ENCODE results near the gene ZBED6. TPM values are rescaled to one million over a fixed set of nuclear protein-coding genes. Genes with fewer than 3 reads are reported as not detected.
"Not testable (repeated sequence)": the region's sequence is repeated elsewhere in the genome, so short reads cannot be mapped to it uniquely, and the experiment has no call there.

The ZBED6 gene
- total RNA-seq, 2 donors from 2014 or later, result 24.9 to 29.3 TPM

DNA sequence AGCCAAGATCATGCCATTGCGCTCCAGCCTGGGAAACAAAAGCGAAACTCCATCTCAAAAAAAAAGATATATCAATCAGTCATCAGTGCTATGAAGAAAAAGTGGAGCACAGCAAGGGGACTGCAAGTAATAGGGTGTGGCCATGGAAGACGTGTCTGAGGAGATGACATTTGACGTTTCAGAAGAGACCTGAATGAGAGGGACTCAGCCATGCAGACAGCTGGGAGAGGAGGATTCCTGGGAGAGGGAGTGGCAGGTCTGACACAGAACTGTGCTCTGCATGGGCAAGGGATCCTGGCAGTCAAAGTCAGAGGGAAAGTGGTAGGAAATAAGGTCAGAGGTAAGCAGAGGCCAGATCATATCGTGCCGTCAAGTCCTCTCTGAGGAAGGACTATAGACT is 27.2 kb upstream of the ZBED6 start:
- no peak for DNase-seq (ENCODE audit: low spot score)
- no peak for ATAC-seq
- Mint-ChIP-seq H3K4me1 (ENCODE audit: low read depth in 2 of 2) (peaks cover 44 to 54% of the 10 kb centered on the region in 2 donors), H3K9me3 (no peaks in the 10 kb centered on the region), H3K36me3 (no peaks in the 10 kb centered on the region), H3K4me3 (peak overlapping the region; percentile 68), H3K27me3 (no peaks in the 10 kb centered on the region), H3K27ac (peak overlapping the region; percentile 70 to 77)

DNA sequence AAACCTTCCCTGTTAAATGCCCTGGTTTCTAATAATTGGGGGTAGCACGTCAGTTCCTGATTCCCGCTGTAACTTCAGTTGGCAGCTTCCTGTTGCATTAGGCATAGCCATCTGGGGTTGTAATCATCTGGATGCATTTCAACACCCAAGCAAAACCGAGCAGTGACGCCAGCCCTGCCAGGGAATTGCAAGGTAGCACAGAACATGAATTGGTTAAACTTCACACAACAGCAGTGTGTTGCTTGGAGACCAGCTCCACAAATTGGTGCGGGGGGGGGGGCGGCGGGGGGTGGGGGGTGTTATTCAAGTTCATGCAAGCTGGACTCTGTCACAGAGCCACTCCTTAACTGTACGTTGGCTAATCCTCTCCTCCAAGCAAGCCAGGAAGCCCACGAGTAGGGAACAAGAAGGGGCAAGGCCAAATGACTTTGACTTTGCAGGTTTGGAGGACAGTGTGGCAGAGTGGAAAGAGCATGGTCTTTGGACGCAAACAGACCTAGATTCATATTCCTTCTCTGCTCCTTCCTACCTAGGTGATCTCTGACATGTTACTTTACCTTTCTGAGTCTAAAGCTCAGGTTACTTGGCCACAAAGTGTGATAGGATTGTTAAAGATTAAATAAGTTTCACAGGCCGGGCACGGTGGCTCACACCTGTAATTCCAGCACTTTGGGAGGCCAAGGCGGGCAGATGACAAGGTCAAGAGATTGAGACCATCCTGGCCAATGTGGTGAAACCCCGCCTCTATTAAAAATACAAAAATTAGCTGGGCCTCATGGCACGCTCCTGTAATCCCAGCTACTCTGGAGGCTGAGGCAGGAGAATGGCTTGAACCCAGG is 25.7 kb upstream of the ZBED6 start:
- no peaks in the 10 kb centered on the region for H3K27me3 Mint-ChIP-seq
- ATAC-seq (no peak), DNase-seq (ENCODE audit: low spot score) (no peak)
- H3K4me1 Mint-ChIP-seq (ENCODE audit: low read depth in 2 of 2), result peaks cover 36 to 40% of the 10 kb centered on the region in 2 donors
- H3K27ac Mint-ChIP-seq, result peak overlapping the region; percentile 70 to 83
- peaks cover 5% of the 10 kb centered on the region for H3K36me3 Mint-ChIP-seq
- H3K9me3 Mint-ChIP-seq, result no peaks in the 10 kb centered on the region
- peak overlapping the region; percentile 30 for H3K4me3 Mint-ChIP-seq

DNA sequence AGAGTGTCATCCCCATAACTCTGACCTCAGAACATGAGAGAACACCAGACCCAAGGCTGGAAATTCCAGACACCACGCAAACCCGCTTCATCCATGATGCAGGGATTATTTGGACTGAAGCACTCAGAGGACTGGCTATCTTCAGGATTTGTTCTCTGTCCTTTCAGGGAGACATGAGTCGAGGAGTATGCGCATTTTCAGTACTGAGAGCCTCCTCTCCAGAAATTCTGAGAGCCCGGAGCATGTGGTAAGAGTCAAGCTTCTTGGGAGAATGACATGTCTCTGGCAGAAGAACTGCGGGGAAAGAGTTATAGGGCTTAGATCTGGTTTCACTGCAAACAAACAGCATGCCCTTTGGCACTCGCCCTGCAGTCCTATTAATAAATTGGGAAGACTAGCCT is 23.5 kb upstream of the ZBED6 start:
- H3K9me3 Mint-ChIP-seq, result no peaks in the 10 kb centered on the region
- peaks cover 5% of the 10 kb centered on the region for H3K36me3 Mint-ChIP-seq
- ATAC-seq (no peak), DNase-seq (ENCODE audit: low spot score) (no peak)
- peaks cover 32 to 36% of the 10 kb centered on the region in 2 donors for H3K4me1 Mint-ChIP-seq (ENCODE audit: low read depth in 2 of 2)
- peak overlapping the region; percentile 43 to 83 for H3K27ac Mint-ChIP-seq
- H3K27me3 Mint-ChIP-seq, result no peaks in the 10 kb centered on the region
- no peak overlapping the region for H3K4me3 Mint-ChIP-seq

DNA sequence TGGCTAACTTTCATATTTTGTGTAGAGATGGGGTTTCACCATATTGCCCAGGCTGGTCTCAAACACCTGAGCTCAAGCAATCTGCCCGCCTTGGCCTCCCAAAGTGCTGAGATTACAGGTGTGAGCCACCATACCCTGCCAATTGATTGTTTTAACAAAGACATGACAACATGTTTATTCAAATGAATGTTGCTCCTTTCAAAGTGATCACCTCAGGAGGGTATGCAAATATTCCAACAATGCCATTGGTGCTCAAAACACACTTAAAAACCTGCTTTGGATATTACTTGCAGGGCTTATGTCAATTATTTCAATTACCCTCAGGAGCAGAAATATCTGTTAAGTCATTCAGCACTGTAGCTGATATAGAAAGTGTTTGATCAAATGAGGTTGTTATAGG is 22.6 kb upstream of the ZBED6 start:
- Mint-ChIP-seq H3K4me1 (ENCODE audit: low read depth in 2 of 2) (peaks cover 33 to 37% of the 10 kb centered on the region in 2 donors), H3K36me3 (peaks cover 5% of the 10 kb centered on the region), H3K27me3 (no peaks in the 10 kb centered on the region), H3K4me3 (no peak overlapping the region), H3K27ac (no peak overlapping the region), H3K9me3 (no peaks in the 10 kb centered on the region)
- ATAC-seq (no peak), DNase-seq (ENCODE audit: low spot score) (no peak)

DNA sequence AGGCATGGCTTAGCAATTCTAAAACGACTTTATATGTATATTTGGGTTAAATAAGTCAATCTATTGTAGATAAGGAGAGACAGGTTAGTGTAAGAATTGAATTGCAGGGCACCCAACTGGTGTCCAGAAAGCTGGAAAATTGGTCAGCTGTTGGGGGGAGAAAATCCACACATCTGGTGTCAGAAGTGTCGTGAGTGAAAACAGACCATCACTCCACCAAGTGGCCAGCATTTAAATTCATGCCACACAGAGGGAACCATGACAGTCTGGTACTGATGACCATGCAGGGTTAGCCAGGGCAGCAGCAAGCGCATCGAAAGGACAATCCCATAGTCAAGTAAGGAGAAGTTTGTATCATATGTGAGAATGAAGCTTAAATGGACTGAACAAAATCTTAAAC is 18.8 kb upstream of the ZBED6 start:
- Mint-ChIP-seq H3K27me3 (no peaks in the 10 kb centered on the region), H3K4me1 (ENCODE audit: low read depth in 2 of 2) (peaks cover 8 to 13% of the 10 kb centered on the region in 2 donors), H3K4me3 (no peak overlapping the region), H3K36me3 (peaks cover 5% of the 10 kb centered on the region), H3K9me3 (no peaks in the 10 kb centered on the region), H3K27ac (peak overlapping the region; percentile 58 to 62)
- DNase-seq (ENCODE audit: low spot score) (no peak), ATAC-seq (no peak)

DNA sequence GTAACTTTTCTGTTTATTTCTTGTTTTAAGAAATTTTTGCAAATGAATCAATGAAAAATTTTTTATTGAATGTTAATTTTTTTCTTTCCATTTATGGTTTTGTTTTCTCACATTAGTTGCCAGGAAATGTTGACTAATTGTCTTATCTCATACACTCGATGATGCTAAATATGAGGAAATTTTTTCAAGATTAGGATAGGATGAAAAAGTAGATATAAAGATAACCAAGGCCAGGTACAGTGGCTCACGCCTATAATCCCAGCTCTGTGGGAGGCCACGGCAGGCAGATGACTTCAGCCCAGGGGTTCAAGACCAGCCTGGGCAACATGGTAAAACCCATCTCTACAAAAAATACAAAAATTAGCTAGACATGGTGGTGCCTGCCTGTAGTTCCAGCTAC is 17.8 kb upstream of the ZBED6 start:
- Mint-ChIP-seq H3K27me3 (no peaks in the 10 kb centered on the region), H3K4me1 (ENCODE audit: low read depth in 2 of 2) (peaks cover 8 to 13% of the 10 kb centered on the region in 2 donors), H3K9me3 (no peaks in the 10 kb centered on the region), H3K4me3 (no peak overlapping the region), H3K36me3 (peaks cover 5% of the 10 kb centered on the region), H3K27ac (peak overlapping the region; percentile 58 to 62)
- DNase-seq (ENCODE audit: low spot score), result no peak
- no peak for ATAC-seq

DNA sequence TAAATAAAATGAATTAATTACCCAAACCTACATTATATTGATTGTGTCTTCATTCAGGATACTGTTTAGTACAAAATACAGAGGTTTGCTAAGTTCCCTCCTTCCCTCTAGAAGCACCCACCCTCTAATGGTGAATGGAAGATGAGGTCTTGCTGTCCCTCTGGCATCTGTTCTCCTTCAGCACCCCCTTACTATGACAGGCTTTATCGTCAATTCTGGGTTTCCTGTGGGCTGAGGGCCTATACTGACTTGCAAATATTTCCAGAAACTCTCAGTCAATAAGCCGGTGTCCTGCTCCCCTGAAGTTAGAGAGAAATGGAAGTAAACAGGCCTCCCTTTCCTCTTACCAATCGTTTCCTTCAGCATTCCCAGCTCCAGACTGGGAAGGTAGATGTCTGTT is 17.3 kb upstream of the ZBED6 start:
- DNase-seq (ENCODE audit: low spot score) (no peak), ATAC-seq (no peak)
- H3K4me3 Mint-ChIP-seq, result no peak overlapping the region
- peaks cover 8 to 13% of the 10 kb centered on the region in 2 donors for H3K4me1 Mint-ChIP-seq (ENCODE audit: low read depth in 2 of 2)
- peak overlapping the region; percentile 58 to 62 for H3K27ac Mint-ChIP-seq
- H3K9me3 Mint-ChIP-seq, result no peaks in the 10 kb centered on the region
- H3K36me3 Mint-ChIP-seq, result peaks cover 5% of the 10 kb centered on the region
- H3K27me3 Mint-ChIP-seq, result no peaks in the 10 kb centered on the region

DNA sequence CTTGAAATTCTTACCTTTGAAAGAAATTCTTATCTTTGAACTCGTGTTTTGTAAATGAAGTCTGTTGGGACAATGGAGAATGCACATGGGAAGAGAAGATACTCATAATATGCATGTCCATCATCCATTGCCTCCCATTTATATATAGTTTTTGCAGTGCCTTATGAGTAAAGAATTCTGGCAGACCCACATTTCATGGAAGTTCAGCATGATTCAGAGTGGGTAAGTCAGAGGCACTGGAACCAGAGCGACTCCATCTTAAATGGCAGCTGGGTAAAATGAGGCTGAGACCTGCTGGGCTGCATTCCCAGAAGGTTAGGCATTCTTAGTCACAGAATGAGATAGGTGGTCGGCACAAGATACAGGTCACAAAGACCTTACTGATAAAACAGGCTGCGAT is 16.6 kb upstream of the ZBED6 start:
- no peaks in the 10 kb centered on the region for H3K27me3 Mint-ChIP-seq
- H3K4me3 Mint-ChIP-seq, result no peak overlapping the region
- H3K4me1 Mint-ChIP-seq (ENCODE audit: low read depth in 2 of 2), result peaks cover 8 to 11% of the 10 kb centered on the region in 2 donors
- H3K27ac Mint-ChIP-seq, result peak overlapping the region; percentile 58 to 62
- H3K9me3 Mint-ChIP-seq, result no peaks in the 10 kb centered on the region
- DNase-seq (ENCODE audit: low spot score) (no peak), ATAC-seq (no peak)
- H3K36me3 Mint-ChIP-seq, result peaks cover 2% of the 10 kb centered on the region

DNA sequence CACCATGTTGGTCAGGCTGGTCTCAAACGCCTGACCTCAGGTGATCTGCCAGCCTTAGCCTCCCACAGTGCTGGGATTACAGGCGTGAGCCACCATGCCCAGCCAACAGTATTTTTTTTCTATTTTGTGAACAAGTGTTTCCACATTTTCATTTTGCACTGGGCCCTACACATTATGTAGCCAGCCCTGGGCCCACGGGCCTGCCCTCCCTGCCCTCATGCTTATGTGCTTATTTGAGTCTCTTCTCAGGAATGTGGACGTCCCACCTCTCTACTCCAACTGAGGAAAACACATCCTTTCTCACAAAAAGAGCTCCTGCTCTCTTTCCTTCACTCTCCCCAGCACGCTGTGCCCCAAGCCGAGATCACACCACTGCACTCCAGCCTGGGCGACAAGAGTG is 13.5 kb upstream of the ZBED6 start:
- Mint-ChIP-seq H3K4me1 (ENCODE audit: low read depth in 2 of 2) (peaks cover under 1 to 3% of the 10 kb centered on the region in 2 donors), H3K9me3 (no peaks in the 10 kb centered on the region), H3K27ac (no peak overlapping the region), H3K27me3 (no peaks in the 10 kb centered on the region), H3K36me3 (no peaks in the 10 kb centered on the region), H3K4me3 (no peak overlapping the region)
- no peak for ATAC-seq
- DNase-seq (ENCODE audit: low spot score), result no peak

DNA sequence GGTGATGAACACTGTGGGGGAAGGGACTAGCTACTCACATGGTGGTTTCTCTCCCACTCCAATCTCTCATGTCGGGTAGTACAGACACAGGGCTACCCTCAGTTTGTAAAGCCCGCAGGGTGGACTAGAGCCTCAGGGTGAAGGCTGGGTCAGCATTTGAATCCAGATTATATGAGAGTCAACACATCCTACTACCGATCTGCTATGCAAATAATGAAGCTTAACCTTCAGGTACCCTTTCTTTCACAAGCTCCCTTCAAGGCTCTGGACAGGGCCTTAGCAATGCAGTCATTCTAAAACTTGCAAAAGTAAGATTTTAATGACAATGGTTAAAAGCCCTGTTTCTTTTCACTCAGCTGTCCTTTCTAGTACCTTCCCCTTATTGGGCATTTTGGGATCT is 5.5 kb upstream of the ZBED6 start:
- no peak for ATAC-seq
- Mint-ChIP-seq H3K27me3 (no peaks in the 10 kb centered on the region), H3K4me1 (ENCODE audit: low read depth in 2 of 2) (peaks cover 3% of the 10 kb centered on the region in 2 donors), H3K9me3 (no peaks in the 10 kb centered on the region), H3K4me3 (no peak overlapping the region), H3K36me3 (no peaks in the 10 kb centered on the region), H3K27ac (no peak overlapping the region)
- no peak for DNase-seq (ENCODE audit: low spot score)

DNA sequence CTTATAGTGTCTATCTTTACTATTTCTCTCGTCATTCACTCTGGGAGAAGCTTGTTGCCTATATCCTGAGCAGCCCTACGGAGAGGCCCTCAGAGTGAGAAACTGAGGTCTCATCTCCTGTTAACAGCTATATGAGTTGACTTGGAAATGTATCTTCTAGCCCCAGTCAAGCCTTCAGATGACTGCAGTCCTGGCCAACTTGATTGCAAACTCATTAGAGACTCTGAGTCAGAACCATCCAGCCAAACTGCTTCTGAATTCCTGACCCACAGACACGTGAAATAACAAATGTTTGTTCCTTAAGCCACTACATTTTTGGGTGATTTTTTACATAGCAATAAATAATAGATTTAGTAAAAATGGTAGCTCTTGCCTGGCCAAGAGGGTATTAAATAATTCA is 3.9 kb upstream of the ZBED6 start:
- peaks cover 6 to 13% of the 10 kb centered on the region in 2 donors for H3K4me1 Mint-ChIP-seq (ENCODE audit: low read depth in 2 of 2)
- no peak overlapping the region for H3K27ac Mint-ChIP-seq
- no peak for ATAC-seq
- H3K36me3 Mint-ChIP-seq, result peaks cover 6% of the 10 kb centered on the region
- no peaks in the 10 kb centered on the region for H3K9me3 Mint-ChIP-seq
- no peaks in the 10 kb centered on the region for H3K27me3 Mint-ChIP-seq
- H3K4me3 Mint-ChIP-seq, result no peak overlapping the region
- no peak for DNase-seq (ENCODE audit: low spot score)

DNA sequence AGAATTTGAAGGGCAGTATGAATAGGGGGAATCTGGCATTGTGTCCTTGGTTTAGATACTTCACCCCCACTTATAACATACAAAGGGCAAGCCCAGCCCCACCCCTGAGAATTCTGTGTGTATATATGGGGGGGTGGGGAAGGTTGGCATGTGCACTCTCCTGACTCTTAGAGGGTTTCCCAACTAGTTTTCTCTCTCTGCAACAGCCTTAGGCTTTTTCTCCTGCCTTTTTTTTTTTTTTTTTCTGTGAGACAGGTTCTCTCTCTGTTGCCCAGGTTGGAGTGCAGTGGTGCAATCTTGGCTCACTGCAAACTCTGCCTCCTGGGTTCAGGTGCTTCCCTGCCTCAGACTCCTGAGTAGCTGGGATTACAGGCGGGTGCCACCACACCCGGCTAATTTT is 2.9 kb upstream of the ZBED6 start:
- H3K27ac Mint-ChIP-seq, result no peak overlapping the region
- ATAC-seq (no peak), DNase-seq (ENCODE audit: low spot score) (no peak)
- no peaks in the 10 kb centered on the region for H3K27me3 Mint-ChIP-seq
- H3K4me3 Mint-ChIP-seq, result no peak overlapping the region
- peaks cover 14 to 21% of the 10 kb centered on the region in 2 donors for H3K4me1 Mint-ChIP-seq (ENCODE audit: low read depth in 2 of 2)
- peaks cover 14% of the 10 kb centered on the region for H3K36me3 Mint-ChIP-seq
- H3K9me3 Mint-ChIP-seq, result no peaks in the 10 kb centered on the region

DNA sequence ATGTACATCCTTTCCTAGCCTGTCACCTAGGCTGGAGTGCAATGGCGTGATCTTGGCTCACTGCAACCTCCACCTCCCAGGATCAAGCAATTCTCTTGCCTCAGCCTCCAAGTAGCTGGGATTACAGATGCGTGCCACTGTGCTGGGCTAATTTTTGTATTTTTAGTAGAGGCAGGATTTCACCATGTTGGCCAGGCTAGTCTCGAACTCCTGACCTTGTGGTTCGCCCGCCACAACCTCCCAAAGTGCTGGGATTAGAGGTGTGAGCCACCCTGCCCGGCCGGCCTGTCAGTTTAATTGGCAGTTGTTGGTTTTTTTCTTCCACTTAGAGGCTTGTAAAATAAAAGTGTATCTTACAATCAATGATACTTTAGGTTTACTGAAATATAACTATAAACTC is 1.9 kb upstream of the ZBED6 start:
- not testable (repeated sequence) for H3K27ac Mint-ChIP-seq
- H3K36me3 Mint-ChIP-seq, result peaks cover 19% of the 10 kb centered on the region
- H3K4me1 Mint-ChIP-seq (ENCODE audit: low read depth in 2 of 2), result peaks cover 25 to 31% of the 10 kb centered on the region in 2 donors

DNA sequence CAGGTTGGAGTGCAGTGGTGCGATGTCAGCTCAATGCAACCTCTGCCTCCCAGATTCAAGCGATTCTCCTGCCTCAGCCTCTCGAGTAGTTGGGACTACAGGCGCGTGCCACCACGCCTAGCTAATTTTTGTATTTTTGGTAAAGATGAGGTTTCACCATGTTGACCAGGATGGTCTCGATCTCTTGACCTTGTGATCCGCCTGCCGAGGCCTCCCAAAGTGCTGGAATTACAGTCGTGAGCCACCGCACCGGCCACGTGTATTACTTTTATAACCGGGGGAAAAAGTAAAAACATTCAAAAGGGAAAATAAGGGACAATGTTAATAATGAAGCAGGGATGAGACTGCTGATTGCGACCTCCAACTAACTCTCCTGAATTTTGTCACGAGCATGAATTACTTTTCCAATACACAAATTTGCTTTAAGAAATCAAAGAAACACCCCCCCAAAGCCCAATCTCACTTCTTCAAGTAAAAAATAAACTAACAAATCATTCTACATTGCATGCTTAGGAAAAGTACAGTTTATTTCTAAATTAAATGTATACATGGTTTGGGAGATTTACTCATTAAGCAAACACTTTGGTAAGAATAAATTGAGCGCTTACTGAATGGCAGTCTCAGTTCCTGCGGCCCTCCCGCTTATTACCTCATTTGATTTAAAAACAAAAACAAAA is 521 bp upstream of the ZBED6 start:
- Mint-ChIP-seq H3K36me3 (peaks cover 19% of the 10 kb centered on the region), H3K4me3 (peak overlapping the region; percentile 93), H3K27ac (peak overlapping the region; percentile 84 to 96), H3K27me3 (no peaks in the 10 kb centered on the region), H3K9me3 (no peaks in the 10 kb centered on the region), H3K4me1 (ENCODE audit: low read depth in 2 of 2) (peaks cover 32 to 38% of the 10 kb centered on the region in 2 donors)
- ATAC-seq (no peak), DNase-seq (ENCODE audit: low spot score) (no peak)

More for the DNA sequence above, 1.9 kb upstream of the ZBED6 start:
- H3K9me3 Mint-ChIP-seq; H3K4me3 Mint-ChIP-seq; H3K27me3 Mint-ChIP-seq; DNase-seq (ENCODE audit: low spot score); ATAC-seq: not testable (repeated sequence)

All from natural killer cell treated with Interleukin-12 subunit alpha and Interleukin-12 subunit beta and Interleukin-15 and Interleukin-18, amount 100 ng/mL, for 72 hours (primary cell).